ENCODE measurements around the gene GSTM5.

DNA sequence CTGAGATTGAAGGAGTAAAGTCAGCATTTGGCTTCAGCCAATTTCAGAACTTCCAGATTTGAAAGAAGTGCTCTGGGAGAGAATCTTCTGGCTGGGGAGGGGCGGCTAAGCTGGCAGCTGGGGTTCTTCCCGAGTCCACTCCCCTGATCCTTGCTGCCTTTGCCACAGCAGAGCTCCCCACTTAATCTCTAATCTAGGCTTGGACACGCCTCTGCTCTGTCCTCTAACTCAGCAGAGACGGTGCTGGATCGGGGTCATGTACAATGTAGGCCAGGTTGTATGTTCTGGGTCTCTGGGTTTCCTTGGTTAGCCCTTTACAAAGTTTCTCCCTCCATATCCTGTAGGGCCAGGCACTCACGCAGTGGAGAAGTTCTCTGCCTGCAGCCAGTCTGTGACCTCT, 38.9 kb downstream of the GSTM5 start:
- TF ChIP-seq, protein P1, sequence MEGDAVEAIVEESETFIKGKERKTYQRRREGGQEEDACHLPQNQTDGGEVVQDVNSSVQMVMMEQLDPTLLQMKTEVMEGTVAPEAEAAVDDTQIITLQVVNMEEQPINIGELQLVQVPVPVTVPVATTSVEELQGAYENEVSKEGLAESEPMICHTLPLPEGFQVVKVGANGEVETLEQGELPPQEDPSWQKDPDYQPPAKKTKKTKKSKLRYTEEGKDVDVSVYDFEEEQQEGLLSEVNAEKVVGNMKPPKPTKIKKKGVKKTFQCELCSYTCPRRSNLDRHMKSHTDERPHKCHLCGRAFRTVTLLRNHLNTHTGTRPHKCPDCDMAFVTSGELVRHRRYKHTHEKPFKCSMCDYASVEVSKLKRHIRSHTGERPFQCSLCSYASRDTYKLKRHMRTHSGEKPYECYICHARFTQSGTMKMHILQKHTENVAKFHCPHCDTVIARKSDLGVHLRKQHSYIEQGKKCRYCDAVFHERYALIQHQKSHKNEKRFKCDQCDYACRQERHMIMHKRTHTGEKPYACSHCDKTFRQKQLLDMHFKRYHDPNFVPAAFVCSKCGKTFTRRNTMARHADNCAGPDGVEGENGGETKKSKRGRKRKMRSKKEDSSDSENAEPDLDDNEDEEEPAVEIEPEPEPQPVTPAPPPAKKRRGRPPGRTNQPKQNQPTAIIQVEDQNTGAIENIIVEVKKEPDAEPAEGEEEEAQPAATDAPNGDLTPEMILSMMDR (IDR thresholded peaks at IDR 0.05), result no peak
- no peak for TF ChIP-seq POLR2A (IDR thresholded peaks at IDR 0.05)

Measured in Peyer's patch (tissue), 4 donors.